ENCODE results near the gene ZBTB5.

DNA sequence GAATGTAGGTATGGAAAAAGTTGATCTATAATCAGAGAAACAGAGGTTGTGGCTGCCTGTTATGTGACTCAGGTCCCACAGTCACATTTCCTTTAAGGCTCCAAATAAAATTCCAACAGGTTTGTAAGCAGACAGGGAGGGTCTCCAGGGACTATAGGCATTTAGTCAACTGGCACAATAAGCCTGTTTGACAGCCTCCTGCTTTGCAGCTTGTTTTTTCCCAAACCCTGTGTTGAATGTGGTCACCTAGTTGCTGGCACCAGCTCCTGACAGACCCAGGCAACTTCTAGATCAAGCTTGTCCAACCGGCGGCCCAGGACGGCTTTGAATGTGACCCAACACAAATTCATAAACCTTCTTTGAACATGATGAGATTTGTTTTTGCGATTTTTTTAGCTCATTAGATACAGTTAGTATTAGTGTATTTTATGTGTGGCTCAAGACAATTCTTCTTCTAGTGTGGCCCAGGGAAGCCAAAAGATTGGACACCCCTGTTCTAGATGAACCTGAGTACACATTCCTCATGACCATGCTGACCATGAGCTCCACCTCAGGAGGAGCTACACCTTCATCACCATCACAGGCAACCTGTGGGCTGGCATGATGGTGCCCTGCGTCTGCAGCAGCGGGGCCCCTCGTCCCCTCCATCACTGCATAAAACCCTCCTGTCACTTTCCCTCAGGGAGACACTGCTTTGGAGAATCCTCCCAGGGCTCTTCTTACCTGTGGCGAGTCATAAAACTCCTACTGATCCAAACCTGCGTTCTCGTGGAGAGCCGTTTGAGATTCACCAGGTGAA lies 58.4 kb downstream of the ZBTB5 start:
- TF ChIP-seq, protein P1, sequence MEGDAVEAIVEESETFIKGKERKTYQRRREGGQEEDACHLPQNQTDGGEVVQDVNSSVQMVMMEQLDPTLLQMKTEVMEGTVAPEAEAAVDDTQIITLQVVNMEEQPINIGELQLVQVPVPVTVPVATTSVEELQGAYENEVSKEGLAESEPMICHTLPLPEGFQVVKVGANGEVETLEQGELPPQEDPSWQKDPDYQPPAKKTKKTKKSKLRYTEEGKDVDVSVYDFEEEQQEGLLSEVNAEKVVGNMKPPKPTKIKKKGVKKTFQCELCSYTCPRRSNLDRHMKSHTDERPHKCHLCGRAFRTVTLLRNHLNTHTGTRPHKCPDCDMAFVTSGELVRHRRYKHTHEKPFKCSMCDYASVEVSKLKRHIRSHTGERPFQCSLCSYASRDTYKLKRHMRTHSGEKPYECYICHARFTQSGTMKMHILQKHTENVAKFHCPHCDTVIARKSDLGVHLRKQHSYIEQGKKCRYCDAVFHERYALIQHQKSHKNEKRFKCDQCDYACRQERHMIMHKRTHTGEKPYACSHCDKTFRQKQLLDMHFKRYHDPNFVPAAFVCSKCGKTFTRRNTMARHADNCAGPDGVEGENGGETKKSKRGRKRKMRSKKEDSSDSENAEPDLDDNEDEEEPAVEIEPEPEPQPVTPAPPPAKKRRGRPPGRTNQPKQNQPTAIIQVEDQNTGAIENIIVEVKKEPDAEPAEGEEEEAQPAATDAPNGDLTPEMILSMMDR (conservative IDR thresholded peaks at IDR 0.05; ENCODE audit: low read depth, low read length): no peak
- TF ChIP-seq POLR2A (IDR thresholded peaks at IDR 0.05; ENCODE audit: low read depth, low read length) (no peak), ELK1 (IDR thresholded peaks at IDR 0.05; ENCODE audit: borderline replicate concordance, low read depth, low read length) (no peak), MAFK (IDR thresholded peaks at IDR 0.05; ENCODE audit: low read depth, low read length) (no peak), BHLHE40 (IDR thresholded peaks at IDR 0.05; ENCODE audit: low read depth, low read length) (no peak), CEBPB (IDR thresholded peaks at IDR 0.05; ENCODE audit: low read depth, low read length) (no peak), RAD21 (IDR thresholded peaks at IDR 0.05; ENCODE audit: low read length) (no peak), RCOR1 (IDR thresholded peaks at IDR 0.05; ENCODE audit: insufficient replicate concordance, low read length) (no peak)

All from IMR-90 (cell line).